DND-41 (cell line): ENCODE measurements around the gene RNF150.

ENCODE experiments used
- ATAC-seq: fragments of 200-7000 bp; cut with Tn5 transposase; 3 replicates; pipeline ENCODE4 v1.9.1; 2021; ENCODE audit warnings: low read depth; ENCODE audit not compliant: insufficient read depth
- DNase-seq: peaks from one replicate; pipeline ENCODE4 v3.0.0-alpha.2; 2020
- H2AFZ ChIP-seq: 2 replicates; pipeline ENCODE4 v1.6.0; 2012; ENCODE audit warnings: low read depth, low read length
- H3K27ac ChIP-seq: 2 replicates; pipeline ENCODE4 v1.5.1; 2012; ENCODE audit warnings: low read length, inconsistent platforms
- H3K27me3 ChIP-seq: fragments of 200-600 bp; sonication (generic); 2 replicates; pipeline ENCODE4 v1.6.0; 2012; ENCODE audit warnings: low read length, mild to moderate bottlenecking, inconsistent platforms; ENCODE audit not compliant: insufficient read depth, poor library complexity
- H3K36me3 ChIP-seq: 2 replicates; pipeline ENCODE4 v1.5.1; 2012; ENCODE audit warnings: low read length, inconsistent platforms; ENCODE audit not compliant: insufficient read depth
- H3K4me1 ChIP-seq: 2 replicates; pipeline ENCODE4 v1.5.1; 2012; ENCODE audit warnings: mild to moderate bottlenecking, low read length; ENCODE audit not compliant: insufficient read depth
- H3K4me2 ChIP-seq: 2 replicates; pipeline ENCODE4 v1.6.0; 2012; ENCODE audit warnings: mild to moderate bottlenecking, moderate library complexity, low read length, inconsistent platforms; ENCODE audit not compliant: insufficient read depth
- H3K4me3 ChIP-seq, 2 experiments: fragments of 200-600 bp in 1 of 2; shearing (Covaris generic) in 1 of 2; 2 replicates each; pipeline ENCODE4 v1.5.1; 2012 to 2016; ENCODE audit warnings: inconsistent platforms in 2 of 2, low read length in 2 of 2, mild to moderate bottlenecking in 2 of 2, low read depth in 1 of 2, moderate library complexity in 1 of 2
- H3K79me2 ChIP-seq: 2 replicates; pipeline ENCODE4 v1.6.0; 2012; ENCODE audit warnings: low read length, inconsistent platforms; ENCODE audit not compliant: insufficient read depth
- H3K9ac ChIP-seq: 2 replicates; pipeline ENCODE4 v1.6.0; 2012; ENCODE audit warnings: low read depth, mild to moderate bottlenecking, inconsistent platforms, low read length, moderate library complexity
- H3K9me3 ChIP-seq: 2 replicates; pipeline ENCODE4 v1.5.1; 2012; ENCODE audit warnings: low read length, moderate library complexity, mild to moderate bottlenecking, inconsistent platforms; ENCODE audit not compliant: insufficient read depth, severe bottlenecking
- H4K20me1 ChIP-seq: 2 replicates; pipeline ENCODE4 v1.6.0; 2012; ENCODE audit warnings: low read length; ENCODE audit not compliant: insufficient read depth
- CTCF ChIP-seq: IDR thresholded peaks from 2 replicates; pipeline ENCODE4 v1.5.1; 2012; ENCODE audit warnings: borderline replicate concordance, low read length, moderate library complexity, mild to moderate bottlenecking; ENCODE audit not compliant: poor library complexity, severe bottlenecking; ENCODE audit errors: extremely low read depth
- EZH2 ChIP-seq: IDR thresholded peaks from 3 replicates; pipeline ENCODE4 v1.6.1; 2012; ENCODE audit warnings: borderline replicate concordance, low read depth, mild to moderate bottlenecking, moderate library complexity, low read length, inconsistent platforms; ENCODE audit not compliant: severe bottlenecking

Gene RNF150

GRCh38 chr4:141023051-141023450 is 110.2 kb downstream of the RNF150 start:
- Histone ChIP-seq H3K9me3 (no peaks in the 10 kb centered on the region), H3K27ac (no peak overlapping the region), H2AFZ (no peak overlapping the region), H3K36me3 (no peaks in the 10 kb centered on the region), H3K9ac (no peak overlapping the region), H4K20me1 (no peaks in the 10 kb centered on the region), H3K4me2 (no peak overlapping the region), H3K4me1 (no peaks in the 10 kb centered on the region), H3K79me2 (no peaks in the 10 kb centered on the region), H3K27me3 (no peaks in the 10 kb centered on the region), H3K4me3 (no peak overlapping the region)
- no peak for ATAC-seq
- TF ChIP-seq CTCF = no peak
- no peak for TF ChIP-seq EZH2
- no peak for DNase-seq

- Histone ChIP-seq H3K27me3 (no peaks in the 10 kb centered on the region), H3K4me2 (no peak overlapping the region), H3K36me3 (no peaks in the 10 kb centered on the region), H3K27ac (no peak overlapping the region), H4K20me1 (no peaks in the 10 kb centered on the region), H3K79me2 (no peaks in the 10 kb centered on the region), H3K9me3 (no peaks in the 10 kb centered on the region), H3K9ac (no peak overlapping the region), H3K4me3 (no peak overlapping the region), H3K4me1 (no peaks in the 10 kb centered on the region), H2AFZ (no peak overlapping the region)
- DNase-seq = no peak
- TF ChIP-seq CTCF (no peak), EZH2 (no peak)
- ATAC-seq = no peak
These were observed 111.1 kb downstream of the RNF150 start for GRCh38 chr4:141022111-141022695.

- H3K27me3 ChIP-seq = no peaks in the 10 kb centered on the region
- H3K9me3 ChIP-seq = no peaks in the 10 kb centered on the region
- H4K20me1 ChIP-seq = no peaks in the 10 kb centered on the region
- no peaks in the 10 kb centered on the region for H3K79me2 ChIP-seq
- no peak overlapping the region for H3K4me2 ChIP-seq
- H3K27ac ChIP-seq = no peak overlapping the region
- H3K4me3 ChIP-seq = no peak overlapping the region
- no peak for TF ChIP-seq CTCF
- TF ChIP-seq EZH2 = no peak
- H2AFZ ChIP-seq = no peak overlapping the region
- no peaks in the 10 kb centered on the region for H3K4me1 ChIP-seq
- H3K36me3 ChIP-seq = no peaks in the 10 kb centered on the region
- no peak for DNase-seq
- ATAC-seq = no peak
- H3K9ac ChIP-seq = no peak overlapping the region
These were observed 111.7 kb downstream of the RNF150 start for GRCh38 chr4:141021397-141022110.
